Thyroid gland (tissue), 4 donors: ENCODE measurements around the gene LRMDA. TPM values are rescaled to one million over a fixed set of nuclear protein-coding genes. Genes with fewer than 3 reads are reported as not detected.

Source experiments
- DNase-seq, 2 donors: peaks; one replicate each; pipeline ENCODE4 v3.0.0-alpha.2; 2019
- H3K27ac ChIP-seq, 3 donors: fragments of 200-600 bp; sonication (generic); 1 replicate in 2 of 3; 2 replicates in 1 of 3; pipeline ENCODE4 v1.5.1; 2016 to 2019; ENCODE audit warnings: mild to moderate bottlenecking in 1 of 3, moderate library complexity in 1 of 3
- H3K27me3 ChIP-seq: fragments of 200-600 bp; sonication (generic); one replicate; pipeline ENCODE4 v1.5.1; 2019
- H3K36me3 ChIP-seq, 2 donors: fragments of 200-600 bp; sonication (generic); one replicate each; pipeline ENCODE4 v1.5.1; 2016 to 2019
- H3K4me1 ChIP-seq, 2 donors: fragments of 200-600 bp; sonication (generic); one replicate each; pipeline ENCODE4 v1.5.1; 2017 to 2019
- H3K4me3 ChIP-seq, 3 donors: fragments of 200-600 bp; sonication (generic); replicated peaks in 1 of 3; 1 replicate in 2 of 3; 2 replicates in 1 of 3; pipeline ENCODE4 v1.5.1; 2016; ENCODE audit warnings: mild to moderate bottlenecking in 1 of 3
- H3K9me3 ChIP-seq: fragments of 200-600 bp; sonication (generic); one replicate; pipeline ENCODE4 v1.5.1; 2017
- POLR2A ChIP-seq, 2 donors: fragments of 450-650 bp; IDR thresholded peaks; one replicate each; pipeline ENCODE4 v1.6.1; 2017; ENCODE audit warnings: antibody characterized with exemption in 2 of 2, mild to moderate bottlenecking in 2 of 2, moderate library complexity in 1 of 2
- WGBS, 2 donors: methylation state at CpG; one replicate each; pipeline ENCODE4 v1.1.5; 2017; 5-methylcytosine and 5-hydroxymethylcytosine counted together
- intact Hi-C: fragments of 100-400 bp; cut with DNase I; formaldehyde crosslinking; loops from one replicate; pipeline ENCODE4 v1.15.1; 2023
- total RNA-seq, 4 donors: library from RNA; depleted of rRNA; stranded (reverse); fragments of >200 nt; gene quantifications; one replicate each; pipeline ENCODE4 v1.2.3, GENCODE V29; 2016
- TF ChIP-seq, protein P1 (sequence below), 6 experiments: fragments of 200-600 bp in 3 of 6; fragments of 450-650 bp in 3 of 6; sonication (generic) in 3 of 6; IDR thresholded peaks; one replicate each; pipeline ENCODE4 v1.5.1; 2016 to 2019; ENCODE audit warnings: antibody characterized with exemption in 6 of 6, mild to moderate bottlenecking in 2 of 6, inconsistent platforms in 1 of 6, moderate library complexity in 1 of 6

Gene LRMDA
- total RNA-seq, 4 donors from 2014 or later: 16.5 to 31.7 (median 23.2) TPM

- intact Hi-C loops: no loop called here
- Histone ChIP-seq H3K9me3 (no peaks in the 10 kb centered on the region), H3K4me3 (no peak overlapping the region), H3K27me3 (no peaks in the 10 kb centered on the region), H3K4me1 (no peaks in the 10 kb centered on the region), H3K27ac (no peak overlapping the region), H3K36me3 (no peaks in the 10 kb centered on the region)
- DNase-seq: no peak
- TF ChIP-seq, protein P1, sequence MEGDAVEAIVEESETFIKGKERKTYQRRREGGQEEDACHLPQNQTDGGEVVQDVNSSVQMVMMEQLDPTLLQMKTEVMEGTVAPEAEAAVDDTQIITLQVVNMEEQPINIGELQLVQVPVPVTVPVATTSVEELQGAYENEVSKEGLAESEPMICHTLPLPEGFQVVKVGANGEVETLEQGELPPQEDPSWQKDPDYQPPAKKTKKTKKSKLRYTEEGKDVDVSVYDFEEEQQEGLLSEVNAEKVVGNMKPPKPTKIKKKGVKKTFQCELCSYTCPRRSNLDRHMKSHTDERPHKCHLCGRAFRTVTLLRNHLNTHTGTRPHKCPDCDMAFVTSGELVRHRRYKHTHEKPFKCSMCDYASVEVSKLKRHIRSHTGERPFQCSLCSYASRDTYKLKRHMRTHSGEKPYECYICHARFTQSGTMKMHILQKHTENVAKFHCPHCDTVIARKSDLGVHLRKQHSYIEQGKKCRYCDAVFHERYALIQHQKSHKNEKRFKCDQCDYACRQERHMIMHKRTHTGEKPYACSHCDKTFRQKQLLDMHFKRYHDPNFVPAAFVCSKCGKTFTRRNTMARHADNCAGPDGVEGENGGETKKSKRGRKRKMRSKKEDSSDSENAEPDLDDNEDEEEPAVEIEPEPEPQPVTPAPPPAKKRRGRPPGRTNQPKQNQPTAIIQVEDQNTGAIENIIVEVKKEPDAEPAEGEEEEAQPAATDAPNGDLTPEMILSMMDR (IDR thresholded peaks at IDR 0.05): no peak
- TF ChIP-seq POLR2A (IDR thresholded peaks at IDR 0.05): no peak
- 89 to 97% methylated on average over 1 of the region's 1 CpG for WGBS, 2 donors
Observed at GRCh38 chr10:75995041-75995430, 563.6 kb downstream of the LRMDA start.

DNA sequence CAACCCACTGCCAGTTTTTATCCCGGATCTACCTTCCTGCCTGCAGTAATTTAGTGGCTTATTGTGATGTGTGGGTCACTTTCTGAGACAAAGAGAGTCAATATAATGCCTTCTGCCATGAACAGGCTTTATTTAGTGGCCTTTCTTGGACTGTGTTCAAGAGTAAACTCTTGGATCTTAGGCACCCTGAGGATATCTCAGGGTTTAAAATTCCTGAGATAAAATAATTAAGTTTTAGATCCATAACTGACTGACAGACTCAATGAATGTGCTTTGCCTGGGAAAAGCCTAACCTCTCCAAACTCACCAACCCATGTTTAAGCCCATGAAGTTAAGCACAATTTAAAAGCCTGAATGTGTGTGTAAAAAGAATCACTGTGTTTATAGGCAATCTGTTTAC is 564.3 kb downstream of the LRMDA start:
- WGBS, 2 donors: 77 to 83% methylated on average over 1 of the region's 1 CpG
- TF ChIP-seq POLR2A (IDR thresholded peaks at IDR 0.05): no peak
- TF ChIP-seq, protein P1 (IDR thresholded peaks at IDR 0.05): no peak

DNA sequence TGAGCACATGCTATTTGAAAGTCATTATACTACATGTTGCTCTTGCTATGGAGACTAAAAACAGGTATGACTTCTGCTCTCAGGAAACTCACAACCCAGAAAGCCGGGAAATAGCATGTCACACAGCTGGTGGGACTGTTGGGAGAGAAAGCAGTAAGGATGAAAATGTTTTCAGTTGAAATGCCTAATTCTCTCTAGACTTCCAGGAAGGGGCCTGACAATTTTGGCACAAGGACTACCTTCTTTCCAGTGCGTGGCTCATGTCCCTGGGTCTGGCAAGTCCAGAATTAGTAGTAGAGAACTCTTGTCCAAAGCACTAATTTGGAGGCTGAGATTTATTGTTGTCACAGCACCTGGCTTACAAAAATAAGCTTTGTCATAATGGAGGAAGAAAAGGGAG is 567.6 kb downstream of the LRMDA start:
- 43 to 60% methylated on average over 2 of the region's 2 CpGs for WGBS, 2 donors
- peak in 1 of 2 donors; percentile 11 for DNase-seq
- Histone ChIP-seq H3K27ac (no peak overlapping the region), H3K4me3 (no peak overlapping the region), H3K9me3 (no peaks in the 10 kb centered on the region), H3K36me3 (no peaks in the 10 kb centered on the region), H3K27me3 (no peaks in the 10 kb centered on the region), H3K4me1 (no peaks in the 10 kb centered on the region)
- intact Hi-C loops: no loop called here
- TF ChIP-seq, protein P1 (IDR thresholded peaks at IDR 0.05): no peak
- no peak for TF ChIP-seq POLR2A (IDR thresholded peaks at IDR 0.05)

More for the DNA sequence above, 564.3 kb downstream of the LRMDA start:
- Histone ChIP-seq H3K4me3 (no peak overlapping the region), H3K36me3 (no peaks in the 10 kb centered on the region), H3K27me3 (no peaks in the 10 kb centered on the region), H3K27ac (no peak overlapping the region), H3K9me3 (no peaks in the 10 kb centered on the region), H3K4me1 (no peaks in the 10 kb centered on the region)
- intact Hi-C loops: no loop called here
- no peak for DNase-seq

- WGBS, 2 donors: 95 to 96% methylated on average over 7 of the region's 7 CpGs
- TF ChIP-seq POLR2A (IDR thresholded peaks at IDR 0.05): no peak
- TF ChIP-seq, protein P1 (IDR thresholded peaks at IDR 0.05): no peak
- no peaks in the 10 kb centered on the region for H3K4me1 ChIP-seq
Observed at GRCh38 chr10:75999515-76000209, 568.2 kb downstream of the LRMDA start.

DNA sequence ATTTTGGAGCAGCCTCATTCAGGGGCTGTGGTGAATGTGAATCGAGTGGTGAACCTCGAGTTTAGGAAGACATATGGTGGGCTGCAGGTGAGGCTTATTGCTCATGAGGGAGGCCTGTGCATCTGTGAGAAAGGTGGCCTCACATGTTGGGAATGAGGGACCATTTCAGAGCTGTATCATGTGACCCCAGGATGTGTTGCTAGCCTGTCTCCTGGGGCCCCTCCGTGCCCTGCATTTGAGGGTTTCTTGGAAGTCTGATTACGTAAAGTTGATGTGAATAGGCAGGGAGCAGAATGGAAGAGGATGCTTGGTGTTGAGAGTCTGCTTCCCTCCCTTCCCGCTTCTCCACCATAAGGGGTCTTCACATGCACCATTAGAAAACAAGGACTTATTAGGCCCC is 569.1 kb downstream of the LRMDA start:
- DNase-seq: no peak
- H3K4me1 ChIP-seq: no peaks in the 10 kb centered on the region
- TF ChIP-seq, protein P1 (IDR thresholded peaks at IDR 0.05): no peak
- TF ChIP-seq POLR2A (IDR thresholded peaks at IDR 0.05): no peak
- H3K27ac ChIP-seq: no peak overlapping the region
- no peaks in the 10 kb centered on the region for H3K27me3 ChIP-seq
- H3K36me3 ChIP-seq: no peaks in the 10 kb centered on the region
- 92 to 94% methylated on average over 5 of the region's 5 CpGs for WGBS, 2 donors
- intact Hi-C loops: no loop called here
- no peaks in the 10 kb centered on the region for H3K9me3 ChIP-seq
- H3K4me3 ChIP-seq: no peak overlapping the region

More at GRCh38 chr10:75999515-76000209, 568.2 kb downstream of the LRMDA start:
- Histone ChIP-seq H3K27me3 (no peaks in the 10 kb centered on the region), H3K27ac (no peak overlapping the region), H3K36me3 (no peaks in the 10 kb centered on the region), H3K4me3 (no peak overlapping the region), H3K9me3 (no peaks in the 10 kb centered on the region)
- intact Hi-C loops: no loop called here
- no peak for DNase-seq
